Lung (tissue), 12 donors: ENCODE measurements around the gene PLXNA3. TPM values are rescaled to one million over a fixed set of nuclear protein-coding genes. Genes with fewer than 3 reads are reported as not detected.

Experiments
- ATAC-seq: fragments of 200-7000 bp; cut with Tn5 transposase; one replicate; pipeline ENCODE4 v1.9.1; 2020; ENCODE audit warnings: moderate number of reproducible peaks; ENCODE audit not compliant: insufficient read depth, low FRiP score
- DNase-seq, 3 donors: peaks; one replicate each; pipeline ENCODE4 v3.0.0-alpha.2; 2013 to 2017
- H3K27ac ChIP-seq, 2 donors: one replicate each; pipeline ENCODE4 v1.5.1; 2013; ENCODE audit warnings: mild to moderate bottlenecking in 2 of 2, moderate library complexity in 2 of 2, control low read depth in 1 of 2, inconsistent platforms in 1 of 2, low read depth in 1 of 2, low read length in 1 of 2
- H3K27me3 ChIP-seq, 3 donors: one replicate each; pipeline ENCODE4 v1.5.1; 2013; ENCODE audit warnings: low read length in 2 of 3; ENCODE audit not compliant: control insufficient read depth in 3 of 3, insufficient read depth in 3 of 3
- H3K36me3 ChIP-seq, 4 donors: one replicate each; pipeline ENCODE4 v1.5.1; 2013; ENCODE audit warnings: low read length in 4 of 4, mild to moderate bottlenecking in 1 of 4, moderate library complexity in 1 of 4; ENCODE audit not compliant: control insufficient read depth in 4 of 4, insufficient read depth in 4 of 4
- H3K4me1 ChIP-seq, 5 donors: one replicate each; pipeline ENCODE4 v1.5.1; 2013; ENCODE audit warnings: low read length in 5 of 5, mild to moderate bottlenecking in 2 of 5, moderate library complexity in 1 of 5; ENCODE audit not compliant: control insufficient read depth in 5 of 5, insufficient read depth in 5 of 5
- H3K4me3 ChIP-seq: one replicate; pipeline ENCODE4 v1.5.1; 2013; ENCODE audit warnings: mild to moderate bottlenecking, control low read depth, moderate library complexity
- H3K9ac ChIP-seq, 2 donors: one replicate each; pipeline ENCODE4 v1.5.1; 2013; ENCODE audit warnings: low read length in 2 of 2, control low read depth in 1 of 2; ENCODE audit not compliant: insufficient read depth in 1 of 2
- H3K9me3 ChIP-seq, 4 donors: one replicate each; pipeline ENCODE4 v1.5.1; 2013; ENCODE audit warnings: low read length in 3 of 4, mild to moderate bottlenecking in 1 of 4, moderate library complexity in 1 of 4; ENCODE audit not compliant: control insufficient read depth in 4 of 4, insufficient read depth in 3 of 4
- whole genome bisulfite sequencing, 2 donors: extraction: QIAGEN DNeasy Blood & Tissue Kit; methylation state at CpG; one replicate each; pipeline ENCODE4 v1.1.7; 2013; 5-methylcytosine and 5-hydroxymethylcytosine counted together
- polyA plus RNA-seq, 2 donors: library from polyadenylated mRNA; stranded (reverse); fragments of 200-250 nt; gene quantifications; one replicate each; pipeline ENCODE4 v1.2.1, GENCODE V29; 2013
- total RNA-seq, 2 donors: library from RNA; depleted of rRNA in 1 of 2; stranded (reverse); fragments of >200 nt in 1 of 2; gene quantifications; one replicate each; pipeline ENCODE4 v1.2.1, GENCODE V29; 2014 to 2021
- TF ChIP-seq, protein P1 (sequence below): IDR thresholded peaks from 2 replicates; pipeline ENCODE4 v1.5.1; 2012; ENCODE audit warnings: mild to moderate bottlenecking; ENCODE audit errors: control extremely low read depth, extremely low read depth
- donor health status: control.
- donor health status: control.
- donor health status: Bipolar disorder and iron deficiency.
- donor health status: healthy.
- donor health status: DM: yes; HTN: yes; CAD: no.

PLXNA3 gene
- total and polyA plus RNA-seq, 4 donors = 10.2 to 61.1 (median 16.7) TPM

DNA sequence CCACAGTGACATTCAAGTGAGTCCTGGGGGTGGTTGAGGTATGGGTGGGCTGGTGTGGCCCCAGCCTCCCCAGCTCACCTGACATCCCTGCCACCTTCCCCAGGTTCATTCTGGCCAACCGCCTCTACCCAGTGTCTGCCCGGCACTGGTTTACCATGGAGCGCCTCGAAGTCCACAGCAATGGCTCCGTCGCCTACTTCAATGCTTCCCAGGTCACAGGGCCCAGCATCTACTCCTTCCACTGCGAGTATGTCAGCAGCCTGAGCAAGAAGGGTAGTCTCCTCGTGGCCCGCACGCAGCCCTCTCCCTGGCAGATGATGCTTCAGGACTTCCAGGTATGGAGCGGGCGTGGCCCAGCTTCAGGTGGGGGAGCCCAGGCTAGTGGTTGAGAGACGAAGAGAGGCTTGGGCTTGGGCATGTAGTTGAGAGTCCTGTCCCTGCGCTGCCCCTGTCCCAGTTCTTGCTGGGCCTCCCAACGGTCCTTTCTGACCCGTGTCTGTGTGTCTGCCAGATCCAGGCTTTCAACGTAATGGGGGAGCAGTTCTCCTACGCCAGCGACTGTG is 22.8 kb upstream of the PLXNA3 start:
- Histone ChIP-seq H3K9ac (no peak overlapping the region), H3K4me3 (no peak overlapping the region), H3K36me3 (peaks cover 0 to 25% (median 8%) of the 10 kb centered on the region in 4 donors), H3K4me1 (peaks cover 0 to 8% (median 3%) of the 10 kb centered on the region in 5 donors), H3K9me3 (peaks cover 0 to 6% (median 0%) of the 10 kb centered on the region in 4 donors), H3K27ac (no peak overlapping the region), H3K27me3 (no peaks in the 10 kb centered on the region)
- DNase-seq (no peak), ATAC-seq (no peak)
- WGBS, 2 donors = 92 to 94% methylated on average over 17 to 19 of the region's 19 CpGs
- TF ChIP-seq, protein P1, sequence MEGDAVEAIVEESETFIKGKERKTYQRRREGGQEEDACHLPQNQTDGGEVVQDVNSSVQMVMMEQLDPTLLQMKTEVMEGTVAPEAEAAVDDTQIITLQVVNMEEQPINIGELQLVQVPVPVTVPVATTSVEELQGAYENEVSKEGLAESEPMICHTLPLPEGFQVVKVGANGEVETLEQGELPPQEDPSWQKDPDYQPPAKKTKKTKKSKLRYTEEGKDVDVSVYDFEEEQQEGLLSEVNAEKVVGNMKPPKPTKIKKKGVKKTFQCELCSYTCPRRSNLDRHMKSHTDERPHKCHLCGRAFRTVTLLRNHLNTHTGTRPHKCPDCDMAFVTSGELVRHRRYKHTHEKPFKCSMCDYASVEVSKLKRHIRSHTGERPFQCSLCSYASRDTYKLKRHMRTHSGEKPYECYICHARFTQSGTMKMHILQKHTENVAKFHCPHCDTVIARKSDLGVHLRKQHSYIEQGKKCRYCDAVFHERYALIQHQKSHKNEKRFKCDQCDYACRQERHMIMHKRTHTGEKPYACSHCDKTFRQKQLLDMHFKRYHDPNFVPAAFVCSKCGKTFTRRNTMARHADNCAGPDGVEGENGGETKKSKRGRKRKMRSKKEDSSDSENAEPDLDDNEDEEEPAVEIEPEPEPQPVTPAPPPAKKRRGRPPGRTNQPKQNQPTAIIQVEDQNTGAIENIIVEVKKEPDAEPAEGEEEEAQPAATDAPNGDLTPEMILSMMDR = no peak

DNA sequence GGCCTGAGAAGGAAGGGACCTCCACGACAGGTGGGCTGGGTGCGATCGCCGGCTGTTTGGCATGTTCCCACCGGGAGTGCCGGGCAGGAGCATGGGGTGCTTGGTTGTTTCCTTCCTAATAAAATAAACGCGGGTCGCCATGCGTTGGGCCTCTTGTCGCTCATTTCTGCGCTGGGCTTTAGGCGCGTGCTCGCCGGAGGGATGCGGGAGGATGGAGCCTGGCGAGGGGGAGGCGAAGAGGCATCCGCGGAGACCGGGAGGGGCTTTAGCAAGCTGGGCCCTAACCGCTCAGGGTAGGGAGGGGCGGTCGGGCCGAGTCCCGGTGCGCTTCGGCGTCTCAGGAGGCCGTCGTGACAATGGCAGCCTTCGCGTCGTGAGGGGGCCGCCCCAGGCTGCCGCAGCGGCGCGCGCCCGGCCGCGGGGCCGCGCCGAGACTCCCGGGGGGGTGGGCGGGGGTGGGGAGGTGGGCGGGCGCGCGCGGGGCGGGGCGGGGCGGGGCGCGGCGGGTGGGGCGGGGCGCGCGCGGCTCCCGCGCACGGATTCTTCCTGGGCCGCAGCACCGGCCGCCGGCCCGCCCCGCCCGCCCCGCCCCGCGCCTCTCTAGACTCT is 21.6 kb upstream of the PLXNA3 start:
- H3K36me3 ChIP-seq = peaks cover 0 to 28% (median 9%) of the 10 kb centered on the region in 4 donors
- WGBS, 2 donors = 32 to 35% methylated on average over 11 to 60 of the region's 78 CpGs
- ATAC-seq (peak; percentile 42), DNase-seq (peak in 2 of 3 donors; percentile 42 to 59)
- H3K4me1 ChIP-seq = peaks cover 0 to 8% (median 0%) of the 10 kb centered on the region in 5 donors
- no peak overlapping the region for H3K4me3 ChIP-seq
- peaks cover 0 to 2% (median 0%) of the 10 kb centered on the region in 4 donors for H3K9me3 ChIP-seq
- H3K9ac ChIP-seq = no peak overlapping the region
- TF ChIP-seq, protein P1 = no peak
- peak overlapping the region; percentile 85 to 89 for H3K27ac ChIP-seq
- no peaks in the 10 kb centered on the region for H3K27me3 ChIP-seq

DNA sequence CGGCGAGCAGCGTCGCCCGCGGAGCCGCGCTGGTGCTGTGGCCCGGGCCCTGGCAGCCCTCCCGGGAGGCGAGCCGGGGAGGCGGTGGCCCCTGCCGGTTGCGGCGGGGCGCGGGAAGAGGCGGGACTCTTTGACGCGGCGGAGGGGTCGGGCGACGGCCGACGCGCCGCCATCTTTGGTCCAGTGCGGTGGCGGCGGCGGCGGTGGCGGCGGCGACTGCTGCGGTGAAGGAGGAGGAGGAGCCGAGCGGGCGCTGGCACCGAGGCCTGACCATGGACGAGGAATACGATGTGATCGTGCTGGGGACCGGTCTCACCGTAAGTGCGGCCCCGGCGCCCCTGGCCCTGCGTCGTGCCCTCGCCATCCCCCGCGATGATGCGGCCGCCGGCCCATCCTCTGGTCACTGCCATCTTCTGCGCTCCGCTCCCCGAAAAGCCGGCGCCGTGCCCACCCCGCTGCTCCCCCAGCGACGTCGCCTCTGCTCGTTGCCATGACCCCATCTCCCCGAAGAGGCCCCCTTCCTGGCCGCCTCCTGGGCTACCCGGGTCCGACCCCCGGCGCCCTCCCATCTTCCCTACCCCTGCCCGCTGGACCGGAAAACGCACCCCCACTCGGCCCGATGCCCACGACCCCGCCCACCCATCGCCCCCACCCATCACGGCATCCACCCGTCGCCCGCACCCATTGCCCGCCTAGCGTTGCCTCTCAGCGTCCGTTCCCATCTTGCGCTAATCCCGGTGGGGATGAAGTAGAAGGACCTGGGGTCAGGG is 20.9 kb upstream of the PLXNA3 start, which contains the start of gene GDI1:
Gene GDI1 (plus strand): TSS at position 172 of the 770 bp plus-strand sequence. CDS start 101 bp downstream, at position 273.
- peaks cover 0 to 32% (median 12%) of the 10 kb centered on the region in 4 donors for H3K36me3 ChIP-seq

More for the DNA sequence above, 20.9 kb upstream of the PLXNA3 start, which contains the start of gene GDI1:
- H3K27ac ChIP-seq = peak within 1 kb of the TSS; percentile 85 to 89
- DNase-seq (peak; percentile 50 to 59 (median 52)), ATAC-seq (peak; percentile 71)
- H3K9ac ChIP-seq = peak within 1 kb of the TSS in 1 of 2 donors; percentile 67
- TF ChIP-seq, protein P1 = no peak
- H3K27me3 ChIP-seq = no peaks in the 10 kb centered on the region
- WGBS, 2 donors = 3 to 35% methylated on average over 20 to 93 of the region's 93 CpGs
- H3K4me3 ChIP-seq = peak within 1 kb of the TSS; percentile 62
- peaks cover 0 to 8% (median 0%) of the 10 kb centered on the region in 5 donors for H3K4me1 ChIP-seq
- H3K9me3 ChIP-seq = peaks cover 0 to 2% (median 0%) of the 10 kb centered on the region in 4 donors
